KG1 (cell line): Measurements from ENCODE around the gene ADCY6.

Experiments
- DNase-seq: peaks from one replicate; lab custom pipeline; 2025; lab: John Stamatoyannopoulos, UW

The ADCY6 gene

GRCh38 chr12:48783432-48783831, 5.5 kb downstream of the ADCY6 start:
- DNase-seq: no peak

GRCh38 chr12:48782457-48783395, 6.2 kb downstream of the ADCY6 start:
- DNase-seq: no peak

GRCh38 chr12:48781750-48782456, 7.0 kb downstream of the ADCY6 start:
- DNase-seq: no peak

- no peak for DNase-seq
Measured at GRCh38 chr12:48780381-48781025, 8.4 kb downstream of the ADCY6 start.

GRCh38 chr12:48779869-48780268, 9.0 kb downstream of the ADCY6 start:
- no peak for DNase-seq

- no peak for DNase-seq
Measured at GRCh38 chr12:48777501-48778400, 11.1 kb downstream of the ADCY6 start.

GRCh38 chr12:48776956-48777355, 11.9 kb downstream of the ADCY6 start:
- DNase-seq: no peak

- no peak for DNase-seq
Measured at GRCh38 chr12:48775991-48776649, 12.8 kb downstream of the ADCY6 start.

- no peak for DNase-seq
Measured at GRCh38 chr12:48775299-48775698, 13.6 kb downstream of the ADCY6 start.

GRCh38 chr12:48774516-48774915, 14.4 kb downstream of the ADCY6 start:
- DNase-seq: no peak

- DNase-seq: no peak
Measured at GRCh38 chr12:48773686-48774085, 15.2 kb downstream of the ADCY6 start.

- DNase-seq: no peak
Measured at GRCh38 chr12:48771588-48772112, 17.2 kb downstream of the ADCY6 start.

- no peak for DNase-seq
Measured at GRCh38 chr12:48770756-48771155, 18.1 kb downstream of the ADCY6 start.

GRCh38 chr12:48768736-48769135, 20.2 kb downstream of the ADCY6 start:
- no peak for DNase-seq

- DNase-seq: no peak
Measured at GRCh38 chr12:48768147-48768546, 20.7 kb downstream of the ADCY6 start.

- DNase-seq: no peak
Measured at GRCh38 chr12:48767521-48767920, 21.4 kb downstream of the ADCY6 start.

GRCh38 chr12:48767047-48767446, 21.8 kb downstream of the ADCY6 start:
- no peak for DNase-seq

GRCh38 chr12:48765753-48766162, 23.1 kb downstream of the ADCY6 start:
- peak; percentile 71 for DNase-seq

GRCh38 chr12:48764521-48764920, 24.4 kb downstream of the ADCY6 start:
- DNase-seq: no peak

GRCh38 chr12:48758737-48759136, 30.2 kb downstream of the ADCY6 start:
- DNase-seq: no peak

GRCh38 chr12:48758186-48758585, 30.7 kb downstream of the ADCY6 start:
- no peak for DNase-seq
